Nephron progenitor cell (in vitro differentiated cells): ENCODE results near the gene HDGFL3.
"Not testable (repeated sequence)": the region's sequence is repeated elsewhere in the genome, so short reads cannot be mapped to it uniquely, and the experiment has no call there.

Source experiments
- DNase-seq: peaks from one replicate; pipeline ENCODE4 v3.0.0; 2021
- H3K27ac Mint-ChIP-seq: 2 replicates; pipeline ENCODE4 v1.8.0; 2021; ENCODE audit warnings: mild to moderate bottlenecking, moderate library complexity, mixed read lengths
- H3K27me3 Mint-ChIP-seq: 2 replicates; pipeline ENCODE4 v1.8.0; 2021; ENCODE audit warnings: mild to moderate bottlenecking, low read depth, mixed read lengths; ENCODE audit not compliant: poor library complexity
- H3K36me3 Mint-ChIP-seq: 2 replicates; pipeline ENCODE4 v1.8.0; 2021; ENCODE audit warnings: low read depth, mixed read lengths
- H3K4me1 Mint-ChIP-seq: 2 replicates; pipeline ENCODE4 v1.8.0; 2021; ENCODE audit warnings: mixed read lengths
- H3K4me3 Mint-ChIP-seq: 2 replicates; pipeline ENCODE4 v1.8.0; 2021; ENCODE audit warnings: mild to moderate bottlenecking, moderate library complexity, mixed read lengths
- H3K9me3 Mint-ChIP-seq: 2 replicates; pipeline ENCODE4 v1.8.0; 2021; ENCODE audit warnings: mild to moderate bottlenecking, moderate library complexity, mixed read lengths
- CTCF ChIP-seq: fragments of 200-600 bp; sonication (generic); IDR thresholded peaks from 2 replicates; pipeline ENCODE4 v1.5.0; 2021; ENCODE audit warnings: antibody characterized with exemption

The HDGFL3 gene

GRCh38 chr15:83094583-83094982 is 113.0 kb downstream of the HDGFL3 start:
- Mint-ChIP-seq H3K4me1 (peaks cover 8% of the 10 kb centered on the region), H3K36me3 (no peaks in the 10 kb centered on the region), H3K9me3 (peaks cover 9% of the 10 kb centered on the region), H3K27ac (no peak overlapping the region), H3K4me3 (no peak overlapping the region), H3K27me3 (peaks cover 34% of the 10 kb centered on the region)
- no peak for TF ChIP-seq CTCF
- DNase-seq, result no peak

GRCh38 chr15:83092309-83092976 is 115.2 kb downstream of the HDGFL3 start:
- Mint-ChIP-seq H3K27me3 (peaks cover 22% of the 10 kb centered on the region), H3K4me3 (no peak overlapping the region), H3K4me1 (peaks cover 8% of the 10 kb centered on the region), H3K36me3 (no peaks in the 10 kb centered on the region), H3K9me3 (peaks cover under 1% of the 10 kb centered on the region), H3K27ac (peak overlapping the region; percentile 11)
- TF ChIP-seq CTCF, result no peak
- DNase-seq, result no peak

GRCh38 chr15:83091965-83092308 is 115.7 kb downstream of the HDGFL3 start:
- H3K9me3 Mint-ChIP-seq, H3K4me3 Mint-ChIP-seq, H3K4me1 Mint-ChIP-seq, H3K36me3 Mint-ChIP-seq, DNase-seq: not testable (repeated sequence)
- Mint-ChIP-seq H3K27me3 (peaks cover 17% of the 10 kb centered on the region), H3K27ac (peak overlapping the region; percentile 11)

- H3K27ac Mint-ChIP-seq, result no peak overlapping the region
- H3K4me1 Mint-ChIP-seq, result peaks cover 8% of the 10 kb centered on the region
- H3K4me3 Mint-ChIP-seq, result no peak overlapping the region
- no peak for TF ChIP-seq CTCF
- H3K9me3 Mint-ChIP-seq, result no peaks in the 10 kb centered on the region
- H3K36me3 Mint-ChIP-seq, result no peaks in the 10 kb centered on the region
- DNase-seq, result no peak
- peaks cover 7% of the 10 kb centered on the region for H3K27me3 Mint-ChIP-seq
These were observed 117.2 kb downstream of the HDGFL3 start for GRCh38 chr15:83090465-83090864.

GRCh38 chr15:83088876-83089275 is 118.7 kb downstream of the HDGFL3 start:
- no peak for TF ChIP-seq CTCF
- Mint-ChIP-seq H3K27me3 (peaks cover 9% of the 10 kb centered on the region), H3K27ac (peak overlapping the region; percentile 10), H3K9me3 (no peaks in the 10 kb centered on the region), H3K4me3 (no peak overlapping the region), H3K4me1 (peaks cover 8% of the 10 kb centered on the region), H3K36me3 (no peaks in the 10 kb centered on the region)
- DNase-seq, result no peak

GRCh38 chr15:83087576-83087975 is 120.0 kb downstream of the HDGFL3 start:
- no peak for DNase-seq
- Mint-ChIP-seq H3K9me3 (no peaks in the 10 kb centered on the region), H3K27me3 (peaks cover 9% of the 10 kb centered on the region), H3K4me1 (peaks cover 8% of the 10 kb centered on the region), H3K4me3 (no peak overlapping the region), H3K36me3 (no peaks in the 10 kb centered on the region), H3K27ac (no peak overlapping the region)
- no peak for TF ChIP-seq CTCF

GRCh38 chr15:83085864-83086552 is 121.6 kb downstream of the HDGFL3 start:
- DNase-seq, H3K4me1 Mint-ChIP-seq, H3K4me3 Mint-ChIP-seq, H3K36me3 Mint-ChIP-seq, H3K9me3 Mint-ChIP-seq, H3K27ac Mint-ChIP-seq: not testable (repeated sequence)
- H3K27me3 Mint-ChIP-seq, result peaks cover 14% of the 10 kb centered on the region

GRCh38 chr15:83085461-83085860 is 122.2 kb downstream of the HDGFL3 start:
- not testable (repeated sequence) for H3K9me3 Mint-ChIP-seq, H3K4me1 Mint-ChIP-seq, H3K27ac Mint-ChIP-seq, DNase-seq, H3K4me3 Mint-ChIP-seq, H3K36me3 Mint-ChIP-seq
- peaks cover 14% of the 10 kb centered on the region for H3K27me3 Mint-ChIP-seq
